Sigmoid colon (tissue), 7 donors: ENCODE data around the gene SNAP47. TPM values are rescaled to one million over a fixed set of nuclear protein-coding genes. Genes with fewer than 3 reads are reported as not detected.
A peak's percentile ranks its signal among the peaks of the same experiment; 100 is the strongest.

Experiments used
- DNase-seq: peaks from one replicate; pipeline ENCODE4 v3.0.0-alpha.2; 2019
- H3K27ac ChIP-seq, 4 donors: fragments of 200-600 bp; sonication (generic); one replicate each; pipeline ENCODE4 v1.5.1; 2016 to 2019; ENCODE audit warnings: mild to moderate bottlenecking in 1 of 4
- H3K27me3 ChIP-seq, 3 donors: fragments of 200-600 bp; sonication (generic); one replicate each; pipeline ENCODE4 v1.5.1; 2019; ENCODE audit warnings: mild to moderate bottlenecking in 1 of 3
- H3K36me3 ChIP-seq, 4 donors: fragments of 200-600 bp; sonication (generic); one replicate each; pipeline ENCODE4 v1.5.1; 2016 to 2019
- H3K4me1 ChIP-seq, 4 donors: fragments of 200-600 bp; sonication (generic); one replicate each; pipeline ENCODE4 v1.5.1; 2017 to 2019
- H3K4me3 ChIP-seq, 4 donors: fragments of 200-600 bp; sonication (generic); one replicate each; pipeline ENCODE4 v1.5.1; 2017 to 2019; ENCODE audit warnings: mild to moderate bottlenecking in 2 of 4, moderate library complexity in 1 of 4
- H3K9me3 ChIP-seq, 4 donors: fragments of 200-600 bp in 3 of 4; sonication (generic) in 3 of 4; one replicate each; pipeline versions ENCODE4 v1.5.1 to v1.6.1; 2013 to 2019
- CTCF ChIP-seq, 4 experiments: fragments of 450-650 bp in 3 of 4; fragments of 200-600 bp in 1 of 4; IDR thresholded peaks; one replicate each; pipeline ENCODE4 v1.5.1; 2016 to 2019; ENCODE audit warnings: antibody characterized with exemption in 4 of 4, mild to moderate bottlenecking in 3 of 4, moderate library complexity in 2 of 4
- EP300 ChIP-seq, 4 donors: sonication (generic); formaldehyde crosslinking; IDR thresholded peaks; one replicate each; pipeline ENCODE4 v1.6.1; 2017; ENCODE audit warnings: antibody characterized with exemption in 4 of 4
- POLR2A ChIP-seq, 2 donors: fragments of 450-650 bp; IDR thresholded peaks; one replicate each; pipeline ENCODE4 v1.6.1; 2016; ENCODE audit warnings: antibody characterized with exemption in 2 of 2, mild to moderate bottlenecking in 2 of 2, moderate library complexity in 2 of 2
- POLR2AphosphoS5 ChIP-seq, 4 donors: sonication (generic); formaldehyde crosslinking; IDR thresholded peaks; one replicate each; pipeline ENCODE4 v1.6.1; 2017; ENCODE audit warnings: antibody characterized with exemption in 4 of 4
- WGBS, 2 donors: extraction: QIAGEN DNeasy Blood & Tissue Kit; methylation state at CpG; one replicate each; pipeline ENCODE4 v1.1.7; 2013; 5-methylcytosine and 5-hydroxymethylcytosine counted together
- intact Hi-C: fragments of 100-400 bp; cut with DNase I; formaldehyde crosslinking; loops from one replicate; pipeline ENCODE4 v1.15.1; 2023
- polyA plus RNA-seq, 3 donors: library from polyadenylated mRNA; stranded (reverse); fragments of 200-250 nt; gene quantifications; one replicate each; pipeline ENCODE4 v1.2.3, GENCODE V29; 2013
- total RNA-seq, 4 donors: library from RNA; depleted of rRNA; stranded (reverse); fragments of >200 nt; gene quantifications; one replicate each; pipeline ENCODE4 v1.1.0, GENCODE V29; 2016
- donor health status: healthy with polysubstance abuse.
- donor health status: Bipolar disorder and iron deficiency.
- donor health status: healthy.

Gene SNAP47
- total and polyA plus RNA-seq, 7 donors = 13.8 to 51.6 (median 33.9) TPM

GRCh38 chr1:227726318-227726717 lies 8.9 kb upstream of the SNAP47 start:
- Histone ChIP-seq H3K4me1 (peaks cover 0 to 33% (median 26%) of the 10 kb centered on the region in 4 donors), H3K36me3 (no peaks in the 10 kb centered on the region), H3K27me3 (no peaks in the 10 kb centered on the region), H3K4me3 (no peak overlapping the region), H3K27ac (no peak overlapping the region), H3K9me3 (peaks cover 0 to 12% (median 4%) of the 10 kb centered on the region in 4 donors)
- WGBS, 2 donors = 79 to 80% methylated on average over 3 of the region's 3 CpGs
- intact Hi-C loops = loop anchor here (5.0 kb wide), 2 partner anchors 36 to 164 kb away; partner anchors contain the start of gene ZNF678
- no peak for TF ChIP-seq EP300 (IDR thresholded peaks at IDR 0.05)
- TF ChIP-seq POLR2AphosphoS5 (IDR thresholded peaks at IDR 0.05) = no peak
- TF ChIP-seq CTCF (IDR thresholded peaks at IDR 0.05) = no peak
- no peak for TF ChIP-seq POLR2A (IDR thresholded peaks at IDR 0.05)
- DNase-seq = no peak

GRCh38 chr1:227726924-227727599 lies 8.2 kb upstream of the SNAP47 start:
- no peak overlapping the region for H3K27ac ChIP-seq
- H3K4me1 ChIP-seq = peaks cover 0 to 33% (median 26%) of the 10 kb centered on the region in 4 donors
- H3K4me3 ChIP-seq = no peak overlapping the region
- DNase-seq = no peak
- H3K27me3 ChIP-seq = no peaks in the 10 kb centered on the region
- peaks cover 0 to 6% (median 2%) of the 10 kb centered on the region in 4 donors for H3K9me3 ChIP-seq
- intact Hi-C loops = loop anchor here (5.0 kb wide), 2 partner anchors 35 to 165 kb away; partner anchors contain the start of gene ZNF678
- H3K36me3 ChIP-seq = peaks cover under 1 to 6% (median 4%) of the 10 kb centered on the region in 4 donors
- WGBS, 2 donors = 89 to 94% methylated on average over 6 of the region's 6 CpGs
- TF ChIP-seq CTCF (IDR thresholded peaks at IDR 0.05) (no peak), POLR2AphosphoS5 (IDR thresholded peaks at IDR 0.05) (no peak)

- TF ChIP-seq POLR2A (IDR thresholded peaks at IDR 0.05) (no peak), CTCF (IDR thresholded peaks at IDR 0.05) (no peak), POLR2AphosphoS5 (IDR thresholded peaks at IDR 0.05) (peak in 3 of 4 donors; percentile 24 to 37 (median 30)), EP300 (IDR thresholded peaks at IDR 0.05) (no peak)
- peak; percentile 88 for DNase-seq
- intact Hi-C loops = loop anchor here (2.0 to 5.0 kb wide), 3 partner anchors 34 to 185 kb away; partner anchors contain the start of gene ZNF678
- WGBS, 2 donors = 1% methylated on average over 50 to 51 of the region's 51 CpGs
- peak overlapping the region; percentile 66 to 79 (median 73) for H3K27ac ChIP-seq
- no peaks in the 10 kb centered on the region for H3K27me3 ChIP-seq
- H3K36me3 ChIP-seq = peaks cover 8 to 18% (median 11%) of the 10 kb centered on the region in 4 donors
- no peaks in the 10 kb centered on the region for H3K9me3 ChIP-seq
- H3K4me3 ChIP-seq = peak overlapping the region; percentile 47 to 60 (median 56)
- peaks cover 0 to 34% (median 28%) of the 10 kb centered on the region in 4 donors for H3K4me1 ChIP-seq
Measured at GRCh38 chr1:227728059-227728891, 7.0 kb upstream of the SNAP47 start.

GRCh38 chr1:227728892-227729143 lies 6.4 kb upstream of the SNAP47 start:
- TF ChIP-seq POLR2AphosphoS5 (IDR thresholded peaks at IDR 0.05) (peak in 2 of 4 donors; percentile 1 to 2), CTCF (IDR thresholded peaks at IDR 0.05) (no peak)
- WGBS, 2 donors = 2 to 4% methylated on average over 11 of the region's 11 CpGs
- intact Hi-C loops = loop anchor here (2.0 to 5.0 kb wide), 3 partner anchors 33 to 186 kb away; partner anchors contain the start of gene ZNF678
- H3K27ac ChIP-seq = peak overlapping the region; percentile 66 to 79 (median 73)
- peaks cover 0 to 40% (median 33%) of the 10 kb centered on the region in 4 donors for H3K4me1 ChIP-seq
- peaks cover 8 to 19% (median 13%) of the 10 kb centered on the region in 4 donors for H3K36me3 ChIP-seq
- peak overlapping the region; percentile 47 to 60 (median 56) for H3K4me3 ChIP-seq
- H3K9me3 ChIP-seq = no peaks in the 10 kb centered on the region
- no peak for DNase-seq
- H3K27me3 ChIP-seq = no peaks in the 10 kb centered on the region
